Anterior cingulate cortex (tissue), 58 donors: ENCODE data around the gene HSPD1.
A peak's percentile ranks its signal among the peaks of the same experiment; 100 is the strongest.
"Not testable (repeated sequence)": the region's sequence is repeated elsewhere in the genome, so short reads cannot be mapped to it uniquely, and the experiment has no call there.

Experiments used
- DNase-seq, 58 donors: peaks; one replicate each; lab custom pipeline; 2025; lab: John Stamatoyannopoulos, UW

Gene HSPD1

DNA sequence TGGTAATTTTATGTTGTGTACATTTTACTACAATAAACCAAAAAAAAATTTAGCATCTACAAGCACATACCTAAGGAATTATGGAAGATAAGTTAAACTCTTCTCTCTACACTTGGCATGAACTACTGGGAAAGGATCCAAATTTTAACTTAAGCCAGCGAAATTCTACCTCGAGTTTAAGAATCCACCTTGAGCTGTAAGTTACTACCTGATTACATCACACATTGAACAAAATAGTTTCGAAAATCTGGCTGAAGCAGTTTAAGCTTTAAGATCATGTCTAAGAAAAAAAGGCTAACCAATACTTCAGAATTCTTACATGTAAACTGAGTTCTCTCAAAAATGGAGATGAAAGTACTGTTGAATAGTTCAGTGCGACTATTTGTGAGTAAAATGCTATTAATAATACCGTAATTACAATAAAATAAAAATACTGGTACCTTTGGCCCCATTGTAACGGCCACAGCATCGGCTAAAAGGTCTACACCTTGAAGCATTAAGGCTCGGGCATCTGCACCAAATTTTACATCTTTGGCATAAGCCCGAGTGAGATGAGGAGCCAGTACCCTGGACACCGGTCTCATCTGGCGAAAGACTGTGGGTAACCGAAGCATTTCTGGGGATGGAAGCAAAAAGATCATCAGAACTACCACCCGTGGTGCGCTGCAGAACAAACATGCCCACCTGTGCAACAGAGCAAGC, 1.3 kb downstream of the HSPD1 start:
- DNase-seq: peak in 1 of 58 donors; percentile 25

DNA sequence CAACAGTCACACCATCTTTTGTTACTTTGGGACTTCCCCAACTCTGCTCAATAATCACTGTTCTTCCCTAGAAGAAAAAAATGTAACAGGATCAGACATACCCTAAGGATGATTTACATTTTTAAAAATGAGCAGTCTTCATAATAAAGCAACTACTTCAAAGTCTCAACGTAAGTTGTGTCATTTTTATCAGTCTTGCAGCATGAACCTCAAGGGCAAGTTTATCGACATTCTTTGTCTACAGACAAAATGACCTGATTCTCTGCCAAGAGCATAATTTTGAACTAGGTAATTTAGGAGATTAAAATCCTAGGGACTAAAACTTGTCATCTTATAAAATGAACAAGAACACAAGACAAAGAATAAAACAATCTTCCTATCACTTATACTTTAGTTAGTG, 2.3 kb downstream of the HSPD1 start:
- no peak for DNase-seq

GRCh38 chr2:197496695-197497094, 2.9 kb downstream of the HSPD1 start:
- DNase-seq: no peak

DNA sequence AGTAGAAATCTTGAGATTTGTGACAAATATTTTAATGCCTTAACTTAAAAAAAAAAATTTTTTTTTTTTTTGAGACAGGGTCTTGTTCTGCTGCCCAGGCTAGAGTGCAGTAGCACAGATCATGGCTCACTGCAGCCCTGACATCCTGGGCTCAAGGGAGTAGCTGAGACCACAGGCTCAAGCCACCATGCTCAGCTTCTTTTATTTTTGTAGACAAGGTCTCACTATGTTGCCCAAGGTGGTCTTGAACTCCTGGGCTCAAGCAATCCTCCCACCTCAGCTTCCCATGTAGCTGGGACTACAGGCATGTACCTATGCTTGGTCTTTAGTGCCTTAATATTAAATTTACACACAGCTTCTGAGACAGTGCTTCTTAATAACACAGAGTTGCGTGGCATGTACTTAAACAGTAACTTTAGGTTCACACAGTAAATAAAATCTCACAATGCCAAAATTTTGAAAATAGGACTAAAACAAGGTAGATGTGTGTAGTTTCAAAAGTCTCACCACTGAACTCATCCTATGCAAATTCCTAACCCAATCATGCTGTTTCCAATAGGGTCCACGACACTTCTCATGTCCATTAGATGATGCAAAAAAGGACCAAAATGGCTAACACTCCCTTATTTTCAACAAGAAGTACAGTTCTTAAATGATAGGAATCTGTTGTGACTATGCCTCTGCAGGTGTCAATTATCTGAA, 4.1 kb downstream of the HSPD1 start:
- no peak for DNase-seq

DNA sequence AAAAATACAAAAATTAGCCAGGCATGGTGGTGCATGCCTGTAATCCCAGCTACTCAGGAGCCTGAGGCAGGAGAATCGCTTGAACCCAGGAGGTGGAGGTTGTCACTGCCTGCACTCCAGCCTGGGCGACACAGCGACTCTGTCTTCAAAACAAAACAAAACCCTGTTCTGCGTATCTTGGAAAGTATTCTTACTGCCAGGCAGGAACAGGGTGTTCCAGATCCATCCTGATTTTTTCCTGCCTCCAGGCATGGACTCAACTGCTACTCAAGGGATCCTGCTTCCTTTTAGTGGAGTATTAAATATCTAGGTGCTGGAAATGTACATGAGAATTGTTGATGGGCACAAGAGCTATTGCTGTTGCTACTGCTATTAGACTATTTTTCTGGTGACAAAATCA, 12.3 kb downstream of the HSPD1 start:
- DNase-seq: no peak

DNA sequence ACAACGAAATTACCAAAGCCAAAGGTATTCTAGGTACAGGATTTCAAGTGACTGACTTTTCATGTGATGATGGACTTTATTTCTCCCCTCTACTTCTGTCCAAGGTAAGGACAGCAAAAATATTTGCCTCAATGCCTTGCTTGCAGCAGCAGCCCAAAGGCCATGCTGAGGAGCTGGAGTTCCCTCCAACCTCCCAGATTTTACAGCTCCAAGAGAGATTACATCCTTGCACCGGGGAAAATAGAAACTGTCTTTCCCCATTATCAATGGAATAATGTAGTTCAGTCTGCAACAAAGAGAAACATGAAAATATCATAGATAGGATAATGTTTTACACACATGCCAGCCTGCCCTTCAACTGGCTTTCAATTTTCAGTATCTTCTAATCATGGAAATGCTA, 13.5 kb downstream of the HSPD1 start:
- DNase-seq: no peak

GRCh38 chr2:197484248-197484647, 15.4 kb downstream of the HSPD1 start:
- not testable (repeated sequence) for DNase-seq

DNA sequence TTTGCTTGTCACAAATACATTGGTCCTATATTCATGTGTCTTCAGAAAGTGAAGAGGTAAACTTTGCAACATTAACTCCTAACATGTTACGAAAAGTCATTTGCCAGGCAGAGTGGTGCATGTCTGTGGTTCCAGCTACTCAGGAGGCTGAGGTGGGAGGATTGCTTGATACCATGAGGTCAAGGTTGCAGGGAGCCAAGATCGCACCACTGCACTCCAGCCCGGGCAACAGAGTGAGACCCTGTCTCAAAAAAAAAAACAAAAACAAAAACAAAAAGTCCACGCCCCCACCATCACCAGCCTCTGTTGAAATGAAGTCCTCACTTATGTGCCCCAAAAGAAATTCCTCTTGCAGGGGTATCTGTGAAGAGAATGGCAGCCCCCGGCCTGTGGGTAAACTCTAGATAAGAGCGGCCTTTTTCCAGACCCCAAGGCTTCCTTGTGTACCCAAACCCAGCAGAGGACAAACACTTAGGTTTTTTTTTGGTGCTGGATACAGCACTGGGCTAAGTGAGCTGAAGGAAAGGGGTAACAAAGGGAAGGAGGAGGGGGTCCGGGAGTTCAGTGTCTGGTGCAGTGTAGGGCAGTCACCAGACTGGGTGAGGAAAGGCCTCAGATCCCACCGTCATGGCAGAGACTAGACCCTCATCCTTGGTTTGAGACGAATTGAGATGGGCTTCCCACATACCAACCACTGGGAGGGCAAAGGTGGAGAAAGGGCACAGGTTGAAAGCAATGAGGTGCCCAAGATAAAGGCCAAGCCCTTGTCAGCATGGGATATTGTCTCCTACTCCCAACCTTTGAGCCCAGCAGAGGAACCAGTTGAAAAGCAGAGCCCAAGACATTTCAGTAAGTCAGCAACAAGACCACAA, 19.2 kb downstream of the HSPD1 start:
- DNase-seq: no peak

- no peak for DNase-seq
Observed at GRCh38 chr2:197477797-197478196, 21.8 kb downstream of the HSPD1 start.

GRCh38 chr2:197472166-197472565, 27.5 kb downstream of the HSPD1 start:
- DNase-seq: no peak

DNA sequence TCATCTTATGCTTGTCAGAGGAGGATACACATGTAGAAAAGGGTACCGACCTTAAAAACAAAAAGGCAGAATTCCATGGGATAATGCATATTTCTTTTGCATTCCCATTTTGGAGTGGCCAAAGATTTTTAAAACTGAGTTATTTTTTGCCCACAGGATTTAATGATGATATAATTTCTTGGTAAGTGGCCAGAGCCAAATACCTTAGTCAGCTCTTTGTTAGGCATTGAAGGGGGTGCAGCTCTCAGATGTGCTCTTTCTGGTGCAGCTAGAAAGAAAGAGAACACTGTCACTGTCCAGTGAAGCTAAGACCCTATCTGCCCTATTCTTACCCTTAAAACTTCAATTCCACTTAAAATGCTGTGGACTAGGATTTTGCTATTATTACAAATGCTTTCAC, 35.5 kb downstream of the HSPD1 start:
- no peak for DNase-seq

DNA sequence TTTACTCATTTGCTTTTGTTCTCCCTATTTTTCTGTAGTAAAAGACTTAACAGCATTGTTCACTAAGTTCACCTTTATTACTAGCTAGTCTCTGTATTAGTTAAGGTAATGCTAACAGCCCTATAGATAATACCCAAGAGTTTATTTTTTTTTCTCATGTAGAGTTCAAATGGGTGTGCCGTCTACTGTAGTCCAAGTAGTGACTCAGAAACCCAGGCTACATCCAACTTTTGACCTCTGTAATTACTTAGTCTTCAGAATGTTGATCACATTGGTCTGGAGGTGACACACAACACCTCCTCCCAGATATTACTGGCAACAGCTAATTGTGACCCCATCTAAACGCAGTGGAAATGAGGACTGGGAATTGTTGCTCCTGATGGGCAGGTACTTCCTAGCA, 38.6 kb downstream of the HSPD1 start:
- no peak for DNase-seq

DNA sequence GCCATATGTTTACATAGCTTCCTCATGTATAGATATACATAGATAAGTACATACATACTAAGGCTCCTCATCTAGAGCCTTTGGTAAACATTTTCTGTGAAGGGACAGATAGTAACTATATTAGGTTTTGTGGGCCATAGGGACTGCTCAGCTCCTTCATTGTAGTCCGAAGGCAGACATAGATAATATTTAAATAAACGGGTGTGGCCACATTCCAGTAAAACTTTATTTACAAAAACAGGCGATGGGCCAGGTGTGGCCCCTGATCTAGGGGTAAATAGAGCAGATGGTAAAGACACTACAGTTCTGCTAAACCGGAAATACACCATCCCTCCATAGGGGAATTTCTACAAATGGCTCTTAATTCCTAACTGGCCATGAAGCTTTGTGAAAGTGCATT, 39.0 kb downstream of the HSPD1 start:
- no peak for DNase-seq

DNA sequence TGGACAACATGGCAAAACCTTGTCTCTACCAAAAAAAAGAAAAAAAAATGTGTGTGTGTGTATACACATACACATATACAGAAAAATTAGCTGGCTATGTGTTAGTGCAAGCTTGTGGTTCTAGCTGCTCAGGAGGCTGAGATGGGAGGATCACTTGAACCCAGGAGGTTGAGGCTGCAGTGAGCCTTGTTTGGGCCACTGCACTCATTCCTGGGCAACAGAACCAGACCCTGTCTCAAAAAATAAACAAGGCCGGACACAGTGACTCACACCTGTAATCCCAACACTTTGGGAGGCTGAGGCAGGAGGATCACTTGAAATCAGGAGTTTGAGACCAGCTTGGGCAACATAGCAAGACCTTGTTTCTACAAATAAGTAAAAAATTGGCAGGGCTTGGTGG, 44.2 kb downstream of the HSPD1 start:
- no peak for DNase-seq

DNA sequence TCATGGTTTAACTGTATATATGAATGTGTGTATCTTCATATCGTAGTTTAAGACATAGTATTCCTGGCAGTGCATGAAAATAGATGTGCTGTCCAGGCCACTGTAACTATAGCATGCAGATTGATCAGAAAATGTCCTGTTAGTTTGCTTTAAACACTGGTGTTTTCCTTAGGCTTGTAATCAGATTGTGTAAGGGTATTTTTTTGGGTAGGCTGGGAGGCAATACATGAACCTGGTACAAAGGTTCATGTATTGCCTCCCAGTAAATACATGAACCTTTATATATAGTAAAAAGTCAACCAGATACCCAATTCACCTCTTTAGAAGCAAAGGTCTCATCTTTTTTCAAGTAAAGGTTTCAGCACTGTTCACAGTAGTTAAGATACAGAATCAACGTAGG, 44.7 kb downstream of the HSPD1 start:
- DNase-seq: no peak

- peak in 7 of 58 donors; percentile 28 to 70 (median 54) for DNase-seq
Observed at GRCh38 chr2:197453914-197454398, 45.7 kb downstream of the HSPD1 start.

DNA sequence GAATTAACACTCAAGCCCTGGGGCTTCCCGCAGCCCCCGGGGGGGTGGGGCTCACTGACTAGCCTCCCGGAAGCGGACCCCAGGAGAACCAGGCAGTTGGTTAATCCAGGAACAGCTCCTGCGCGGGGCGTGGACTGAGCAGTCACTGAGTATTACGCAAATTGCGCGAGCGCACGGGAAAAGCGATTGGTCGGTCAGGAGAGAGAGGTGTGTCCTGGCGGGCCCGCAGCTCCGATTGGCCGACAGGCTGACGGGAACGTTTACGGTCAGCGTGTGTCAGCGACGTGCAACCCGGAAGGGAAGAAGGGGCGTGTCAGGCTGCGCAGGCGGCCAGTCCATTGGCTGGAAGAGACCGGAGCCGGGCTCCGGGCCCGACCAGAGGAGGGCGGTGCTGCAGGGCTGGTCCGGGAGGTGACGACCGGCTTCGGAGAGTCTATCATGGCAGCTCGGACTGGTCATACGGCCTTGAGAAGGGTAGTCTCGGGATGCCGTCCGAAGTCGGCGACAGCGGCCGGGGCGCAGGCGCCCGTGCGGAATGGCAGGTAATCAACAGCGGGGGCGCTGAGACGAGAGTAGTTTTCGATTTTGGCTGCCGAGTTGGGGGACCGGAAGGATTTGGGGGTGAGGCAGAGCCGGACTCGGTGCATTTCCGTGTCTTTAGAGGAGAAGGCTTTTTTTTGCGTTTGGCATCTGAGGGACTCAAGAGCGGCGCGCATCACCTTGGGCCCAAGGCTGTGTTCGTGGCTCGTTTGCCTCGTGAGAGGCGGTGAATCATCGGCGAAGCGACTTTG, 46.3 kb downstream of the HSPD1 start, which contains the start of gene COQ10B:
Gene COQ10B (plus strand): TSS at position 430 of the 791 bp plus-strand sequence. CDS start 9 bp downstream, at position 439.
- DNase-seq: peak; percentile 90 to 100 (median 100)

DNA sequence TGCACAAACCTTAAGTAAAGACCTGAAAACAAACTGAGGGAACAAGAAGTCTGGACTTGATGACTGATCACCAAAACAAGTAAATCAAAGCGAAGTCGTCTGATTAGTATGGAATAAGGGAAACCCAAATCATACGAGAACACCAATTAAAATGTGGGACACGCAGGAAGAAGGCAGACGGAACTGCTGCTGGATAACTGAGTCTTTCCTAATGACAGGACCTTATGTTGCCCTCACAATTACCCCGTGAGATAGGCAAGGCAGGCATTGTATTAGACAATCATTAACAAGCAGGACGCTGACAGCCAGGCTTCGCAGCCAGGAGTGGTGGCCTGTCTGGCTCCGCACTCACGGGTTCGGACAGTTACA, 46.9 kb downstream of the HSPD1 start:
- no peak for DNase-seq

- DNase-seq: not testable (repeated sequence)
Observed at GRCh38 chr2:197450935-197451358, 48.7 kb downstream of the HSPD1 start.

- no peak for DNase-seq
Observed at GRCh38 chr2:197450465-197450864, 49.2 kb downstream of the HSPD1 start.
